GM08714 (cell line): ENCODE results near the gene PPP1R7.

ENCODE experiments used
- H3K4me3 ChIP-seq: fragments of 200-500 bp; sonication (Bioruptor generic); 2 replicates; pipeline ENCODE4 v1.5.1; 2014; ENCODE audit warnings: mild to moderate bottlenecking, low read length, inconsistent platforms
- ZNF274 ChIP-seq: IDR thresholded peaks from 2 replicates; pipeline ENCODE4 v1.6.1; 2012; ENCODE audit warnings: mild to moderate bottlenecking, low read depth, low read length

The PPP1R7 gene

DNA sequence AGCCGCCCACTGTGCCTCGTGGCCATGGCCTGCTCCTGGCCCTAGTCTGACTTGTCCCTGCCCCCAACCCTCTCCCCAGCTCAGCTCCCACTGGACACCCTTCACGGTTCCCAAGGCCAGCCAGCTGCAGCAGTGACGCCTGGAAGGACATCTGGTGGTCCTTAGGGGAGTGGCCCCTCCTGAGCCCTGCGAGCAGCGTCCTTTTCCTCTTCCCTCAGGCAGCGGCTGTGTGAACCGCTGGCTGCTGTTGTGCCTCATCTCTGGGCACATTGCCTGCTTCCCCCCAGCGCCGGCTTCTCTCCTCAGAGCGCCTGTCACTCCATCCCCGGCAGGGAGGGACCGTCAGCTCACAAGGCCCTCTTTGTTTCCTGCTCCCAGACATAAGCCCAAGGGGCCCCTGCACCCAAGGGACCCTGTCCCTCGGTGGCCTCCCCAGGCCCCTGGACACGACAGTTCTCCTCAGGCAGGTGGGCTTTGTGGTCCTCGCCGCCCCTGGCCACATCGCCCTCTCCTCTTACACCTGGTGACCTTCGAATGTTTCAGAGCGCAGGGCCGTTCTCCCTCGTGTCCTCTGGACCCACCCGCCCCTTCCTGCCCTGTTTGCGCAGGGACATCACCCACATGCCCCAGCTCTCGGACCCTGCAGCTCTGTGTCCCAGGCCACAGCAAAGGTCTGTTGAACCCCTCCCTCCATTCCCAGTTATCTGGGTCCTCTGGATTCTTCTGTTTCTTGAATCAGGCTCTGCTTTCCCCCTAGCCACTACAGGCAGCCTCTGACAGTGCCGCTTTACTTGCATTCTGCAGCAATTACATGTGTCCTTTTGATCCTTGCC, 74.0 kb downstream of the PPP1R7 start:
- no peak overlapping the region for H3K4me3 ChIP-seq
- no peak for TF ChIP-seq ZNF274

DNA sequence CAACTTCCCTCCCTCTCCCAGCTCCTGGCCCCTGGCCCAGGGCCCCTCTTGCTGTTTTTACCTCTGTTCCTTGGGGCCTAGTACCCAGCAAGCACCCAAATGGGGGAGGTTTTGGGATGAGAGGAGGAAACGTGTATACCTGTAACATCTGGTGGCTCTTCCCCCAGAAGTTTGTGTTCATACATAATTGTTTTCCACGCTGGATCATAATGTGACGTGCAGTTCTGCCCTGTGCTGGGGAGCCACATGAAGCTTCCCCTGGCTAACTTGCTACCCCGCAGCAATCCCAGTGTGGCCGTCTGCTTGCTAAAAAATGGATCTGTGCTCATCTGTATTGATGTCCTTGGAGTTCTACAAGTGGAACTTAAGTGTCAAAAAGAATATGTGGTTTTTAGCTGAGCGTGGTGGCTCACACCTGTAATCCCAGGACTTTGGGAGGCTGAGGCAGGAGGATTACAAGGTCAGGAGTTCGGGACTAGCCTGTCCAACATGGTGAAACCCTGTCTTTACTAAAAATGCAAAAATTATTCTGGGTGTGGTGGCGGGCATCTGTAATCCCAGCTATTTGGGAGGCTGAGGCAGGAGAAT, 74.7 kb downstream of the PPP1R7 start:
- no peak overlapping the region for H3K4me3 ChIP-seq
- no peak for TF ChIP-seq ZNF274

DNA sequence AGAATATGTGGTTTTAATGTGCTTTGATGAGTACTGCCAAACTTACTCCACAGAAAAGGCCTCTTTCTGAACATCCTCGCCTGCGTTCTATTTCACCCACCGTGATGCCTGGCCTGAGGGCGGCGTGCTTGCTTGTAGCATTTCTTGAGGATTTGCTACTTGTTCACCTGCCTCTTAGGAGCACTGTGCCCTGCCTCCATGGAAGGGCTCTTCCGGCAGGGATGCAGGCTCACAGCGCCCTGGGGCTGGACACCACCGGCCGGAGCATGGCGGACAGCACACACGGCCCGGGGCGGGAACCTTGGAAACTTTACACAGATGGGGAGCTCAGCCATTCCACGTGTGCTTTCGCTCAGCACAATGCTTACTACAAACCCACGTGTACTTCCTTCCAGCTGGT, 75.3 kb downstream of the PPP1R7 start:
- TF ChIP-seq ZNF274 = no peak
- no peak overlapping the region for H3K4me3 ChIP-seq

DNA sequence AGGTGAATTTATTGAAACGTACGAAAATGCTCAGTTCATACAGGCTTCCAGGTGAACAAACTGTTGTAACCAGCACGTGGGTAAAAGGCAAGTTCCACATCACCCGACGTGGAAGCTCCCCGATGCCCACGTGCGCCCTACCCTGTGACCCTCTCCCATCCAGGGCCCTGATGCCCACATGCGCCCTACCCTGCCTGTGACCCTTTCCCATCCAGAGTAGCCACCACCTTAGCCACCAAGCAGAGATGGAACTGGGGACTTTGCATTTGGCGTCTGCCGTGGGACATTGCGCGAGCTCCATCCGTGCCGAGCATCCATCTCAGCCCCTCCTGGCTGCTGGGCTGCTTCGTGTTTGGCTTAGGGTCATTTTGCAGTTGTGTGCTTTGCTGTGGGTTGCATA, 75.7 kb downstream of the PPP1R7 start:
- TF ChIP-seq ZNF274 = no peak
- H3K4me3 ChIP-seq = no peak overlapping the region

DNA sequence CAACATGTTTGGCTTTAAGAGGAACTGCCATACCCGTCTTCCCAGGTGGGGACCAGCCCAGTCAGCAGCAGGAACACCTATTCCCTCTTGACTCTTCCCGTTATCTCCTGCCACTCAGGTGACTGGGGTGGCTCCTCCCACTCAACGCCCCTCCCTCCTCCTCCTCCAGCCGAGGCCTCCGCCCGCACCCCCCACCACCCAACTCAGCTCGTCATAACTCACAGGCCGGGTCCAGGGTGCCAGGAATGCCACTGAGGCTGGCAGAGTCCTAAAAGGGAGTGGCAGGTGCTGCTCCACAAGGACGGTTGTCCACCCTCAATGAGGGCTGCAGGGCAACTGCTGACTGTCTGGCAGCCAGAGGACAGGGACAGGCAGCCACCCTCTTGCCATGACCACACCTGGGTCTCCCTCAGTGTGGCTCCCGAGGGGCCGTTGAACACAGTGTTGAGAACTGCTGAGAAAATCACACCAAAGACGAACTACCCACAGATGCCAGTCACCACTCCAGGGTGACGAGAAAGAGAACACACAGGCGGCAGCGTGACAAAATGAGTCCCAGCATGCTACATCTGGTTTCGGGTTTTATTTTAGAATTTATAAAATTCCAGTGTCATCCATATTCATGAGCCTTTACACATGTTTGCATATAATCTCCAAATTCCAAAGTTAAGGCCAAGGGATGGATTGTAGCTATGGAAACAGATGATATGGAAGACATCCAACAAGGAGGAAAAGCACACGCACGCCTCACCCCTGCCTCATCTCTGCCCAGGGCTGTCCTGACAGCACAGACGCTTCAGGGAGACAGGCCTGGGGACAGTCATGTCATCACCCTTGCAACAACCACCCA, 76.7 kb downstream of the PPP1R7 start:
- TF ChIP-seq ZNF274 = no peak
- H3K4me3 ChIP-seq = no peak overlapping the region

DNA sequence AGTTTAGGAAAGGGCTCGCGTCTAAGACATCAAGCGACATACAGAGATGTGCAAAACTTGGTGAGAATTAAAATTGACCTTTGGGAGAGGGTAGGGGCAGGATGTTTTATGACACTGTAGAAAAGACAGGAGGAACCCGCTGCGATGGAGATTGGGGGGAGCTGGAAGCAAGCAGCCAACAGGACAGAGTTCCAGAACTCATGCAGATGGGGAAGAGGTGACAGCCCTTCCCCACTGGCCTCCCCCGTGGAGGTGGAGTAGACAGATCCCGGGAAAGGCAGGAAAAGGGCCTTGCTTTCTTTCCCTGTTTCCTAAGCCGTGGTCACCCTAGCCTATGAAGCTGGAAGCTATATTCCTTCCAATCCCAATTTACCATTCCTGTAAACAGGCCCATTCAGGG, 77.3 kb downstream of the PPP1R7 start:
- no peak for TF ChIP-seq ZNF274
- no peak overlapping the region for H3K4me3 ChIP-seq

DNA sequence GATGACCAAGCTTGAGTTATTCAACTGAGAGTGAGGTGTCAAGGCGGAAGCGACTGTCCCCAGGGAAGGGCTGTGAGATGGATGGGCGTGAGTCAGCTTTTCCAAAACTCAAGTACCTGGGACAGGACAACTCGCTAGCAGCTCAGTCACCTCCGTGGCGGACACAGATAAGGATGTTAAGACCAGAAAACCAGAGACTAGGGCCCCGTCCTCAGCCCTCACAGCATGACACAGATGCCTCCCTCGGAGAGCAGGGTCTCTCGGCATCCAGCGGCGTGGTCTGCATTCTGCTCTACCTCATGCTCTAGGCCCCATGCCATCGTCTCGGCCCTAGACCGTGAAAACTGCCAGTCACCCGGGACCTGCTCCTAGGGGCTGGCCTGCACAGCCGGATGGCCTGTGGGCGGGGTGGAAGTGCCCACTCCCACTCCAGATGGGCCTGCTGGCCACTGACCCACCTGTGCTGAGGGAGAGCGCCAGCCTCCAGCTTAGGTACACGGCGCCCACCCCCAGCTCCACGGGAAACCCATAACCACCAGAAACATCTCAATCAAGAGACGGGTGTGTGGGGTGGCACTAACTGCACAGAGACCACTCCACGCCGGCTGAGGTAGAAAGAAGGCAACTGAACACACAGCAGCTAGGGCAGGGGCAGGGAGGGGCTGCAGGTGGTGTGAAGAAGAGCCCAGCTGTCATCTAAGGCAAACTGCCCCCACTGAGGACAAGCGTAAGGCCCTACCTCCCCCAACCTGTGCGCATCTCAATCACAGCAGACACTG, 78.0 kb downstream of the PPP1R7 start:
- no peak overlapping the region for H3K4me3 ChIP-seq
- TF ChIP-seq ZNF274 = no peak

DNA sequence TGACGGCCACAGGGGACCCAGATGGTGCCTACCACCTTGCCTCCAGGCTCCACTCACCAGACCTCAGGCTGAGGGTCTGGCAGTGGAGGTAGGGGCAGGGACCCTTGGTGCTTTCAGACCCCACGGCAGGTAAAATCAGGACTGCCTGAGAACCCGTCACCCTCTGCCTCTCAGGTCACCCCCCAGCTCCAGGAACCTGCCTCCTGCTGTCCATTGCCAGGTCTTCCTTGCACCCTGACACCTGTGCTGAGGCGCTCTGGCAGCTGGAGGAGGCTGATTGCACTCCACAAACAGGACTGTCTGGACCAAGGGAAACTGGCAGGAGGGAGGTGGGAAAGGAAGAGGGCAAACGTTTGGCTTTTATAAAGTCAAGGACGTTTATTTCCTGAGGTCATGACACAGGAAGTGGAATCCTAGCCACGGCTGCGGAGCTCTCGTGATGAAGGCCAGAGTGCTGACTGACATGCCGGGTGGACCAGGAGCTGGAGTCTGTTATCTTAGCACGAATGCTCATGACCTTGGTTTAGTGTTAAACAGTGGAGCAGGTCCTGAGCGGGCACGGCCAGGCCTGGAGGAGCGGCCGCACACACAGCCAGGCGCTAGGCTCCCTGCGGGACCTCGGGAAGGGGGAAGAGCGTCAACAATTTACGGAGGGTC, 78.7 kb downstream of the PPP1R7 start:
- no peak overlapping the region for H3K4me3 ChIP-seq

DNA sequence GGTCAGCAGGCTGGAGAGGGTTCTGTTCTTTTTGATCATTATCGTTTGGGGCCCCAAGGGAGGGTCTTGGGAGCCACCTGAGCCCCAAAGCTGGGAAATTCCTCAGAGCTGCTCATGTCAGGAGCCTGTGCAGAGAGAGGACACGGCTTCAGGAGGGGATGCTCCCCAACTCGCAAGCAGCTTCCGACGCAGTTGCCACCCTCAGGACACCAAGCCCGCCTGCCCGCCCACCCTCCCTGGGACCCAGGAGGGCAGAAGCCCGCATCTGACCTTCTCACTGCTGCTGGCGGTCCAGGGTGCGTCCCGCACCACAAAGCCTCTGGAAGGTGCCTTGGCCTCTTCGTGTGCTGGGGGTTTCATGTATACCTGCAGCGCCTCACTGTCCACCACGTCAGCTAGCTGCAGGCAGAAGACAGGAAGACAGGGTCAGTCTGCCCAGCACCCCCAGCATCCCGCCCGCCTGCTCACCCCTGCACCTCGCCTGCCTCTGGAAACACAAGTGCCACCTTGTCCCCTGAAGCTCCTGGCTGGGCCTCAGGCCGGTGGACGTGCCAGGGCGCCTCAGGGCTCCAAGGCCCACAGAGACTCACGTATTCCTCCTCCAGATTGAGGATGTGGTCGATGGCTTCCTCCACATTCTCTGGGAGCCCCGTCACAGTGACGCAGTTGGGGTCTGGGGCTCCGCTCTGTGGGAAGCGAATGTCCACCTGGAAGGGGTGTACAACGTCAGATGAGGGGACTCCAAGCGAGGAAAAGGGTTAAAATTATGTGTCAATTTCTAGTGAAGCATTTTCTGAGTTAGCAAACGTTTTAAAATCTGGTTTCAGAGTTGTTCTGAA, 79.5 kb downstream of the PPP1R7 start:
- TF ChIP-seq ZNF274 = no peak
- no peak overlapping the region for H3K4me3 ChIP-seq

More for the DNA sequence above, 78.7 kb downstream of the PPP1R7 start:
- TF ChIP-seq ZNF274 = no peak

DNA sequence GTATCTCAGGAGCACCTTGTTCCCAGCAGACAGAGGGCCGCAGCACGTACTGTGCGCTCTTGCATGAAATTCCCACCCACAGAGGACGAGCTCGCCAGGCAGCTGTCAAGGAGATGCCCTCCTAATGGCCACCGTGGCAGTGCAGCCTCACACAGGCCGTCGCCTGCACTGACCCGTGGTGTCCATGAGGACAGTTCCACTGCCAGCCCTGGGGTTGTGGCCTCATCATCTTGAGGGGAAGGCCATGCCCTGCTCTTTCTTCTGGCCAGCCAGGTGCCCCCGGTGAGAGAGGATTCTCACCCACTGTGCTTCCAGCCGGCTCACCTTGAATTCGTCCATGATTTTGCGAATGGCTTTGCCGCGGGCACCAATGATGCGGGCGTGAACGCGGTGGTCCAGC, 80.2 kb downstream of the PPP1R7 start:
- no peak overlapping the region for H3K4me3 ChIP-seq

DNA sequence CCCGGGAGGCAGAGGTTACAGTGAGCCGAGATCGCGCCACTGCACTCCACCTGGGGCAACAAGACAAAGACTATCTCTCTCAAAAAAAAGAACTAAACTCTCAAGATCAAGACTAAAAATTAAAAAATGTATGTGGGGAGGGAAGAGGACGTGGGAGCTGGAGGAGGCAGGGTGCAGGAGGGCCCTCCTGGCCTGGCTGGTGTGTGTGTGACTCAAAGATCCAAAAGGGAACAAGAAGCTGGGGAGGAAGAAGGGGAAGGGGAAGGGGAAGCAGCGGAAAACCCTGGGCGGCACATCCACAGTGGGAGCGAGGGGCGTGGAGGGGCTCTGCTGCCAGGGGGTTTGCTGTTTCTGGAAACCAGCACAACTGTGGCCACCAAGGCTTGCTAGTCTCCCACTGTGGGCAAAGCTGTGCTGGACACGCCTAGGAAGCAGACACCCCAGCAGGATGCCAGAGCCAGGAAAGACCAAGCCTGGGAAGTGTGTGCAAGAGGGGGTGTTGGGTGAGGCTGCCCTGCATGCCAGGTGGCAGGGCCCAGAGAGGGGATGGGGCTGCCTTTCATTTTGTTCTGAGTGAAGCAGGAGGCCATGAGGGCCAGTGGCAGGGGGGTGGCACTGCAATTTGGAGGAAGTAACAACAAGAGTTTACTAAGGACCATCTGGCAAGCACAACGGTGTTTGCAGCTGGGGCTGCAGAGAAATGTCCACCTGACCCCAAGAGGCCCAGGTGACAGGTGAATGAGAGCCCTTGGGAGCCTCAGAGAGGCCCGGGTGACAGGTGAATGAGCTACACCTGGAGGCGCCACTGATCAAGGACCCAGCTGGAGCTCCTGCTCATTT, 82.7 kb downstream of the PPP1R7 start:
- TF ChIP-seq ZNF274 = no peak
- no peak overlapping the region for H3K4me3 ChIP-seq

More for the DNA sequence above, 80.2 kb downstream of the PPP1R7 start:
- TF ChIP-seq ZNF274 = no peak
